ENCODE measurements around the gene COL18A1.

DNA sequence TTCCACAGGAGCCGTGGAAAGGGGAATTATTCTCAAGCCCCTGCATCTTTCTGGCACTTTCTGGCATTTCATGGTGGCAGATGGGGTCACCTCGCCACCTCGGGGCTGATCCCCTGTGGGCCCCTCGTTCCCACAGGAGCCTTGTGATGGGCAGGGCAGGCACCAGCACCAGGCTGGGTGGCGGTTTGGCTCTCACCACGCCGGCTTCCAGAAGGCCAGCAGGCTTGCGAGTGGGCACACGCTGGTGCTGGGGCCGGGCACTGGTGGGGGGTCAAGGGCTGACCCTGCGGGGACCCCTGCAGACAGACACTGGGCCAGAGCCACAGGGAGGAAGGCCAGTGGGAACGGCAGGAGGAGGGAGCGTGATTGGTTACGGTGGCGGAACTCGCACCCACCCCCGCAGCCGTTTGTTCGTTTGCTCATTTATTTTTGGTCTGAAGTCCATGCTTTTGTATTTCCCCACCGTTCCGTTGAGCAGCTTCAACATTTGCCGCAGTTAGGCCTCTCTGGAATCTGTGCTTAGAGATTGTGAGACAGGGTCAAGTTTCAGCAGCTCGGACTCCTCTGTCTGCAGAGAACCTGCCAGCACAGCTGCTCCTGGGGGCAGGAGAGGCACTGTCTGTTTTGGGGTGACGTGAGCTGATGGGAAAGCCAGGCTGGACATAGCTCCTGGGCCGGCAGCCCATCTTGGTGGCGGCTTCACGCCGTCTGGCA is 5.3 kb downstream of the COL18A1 start:
- TF ChIP-seq, protein P1, sequence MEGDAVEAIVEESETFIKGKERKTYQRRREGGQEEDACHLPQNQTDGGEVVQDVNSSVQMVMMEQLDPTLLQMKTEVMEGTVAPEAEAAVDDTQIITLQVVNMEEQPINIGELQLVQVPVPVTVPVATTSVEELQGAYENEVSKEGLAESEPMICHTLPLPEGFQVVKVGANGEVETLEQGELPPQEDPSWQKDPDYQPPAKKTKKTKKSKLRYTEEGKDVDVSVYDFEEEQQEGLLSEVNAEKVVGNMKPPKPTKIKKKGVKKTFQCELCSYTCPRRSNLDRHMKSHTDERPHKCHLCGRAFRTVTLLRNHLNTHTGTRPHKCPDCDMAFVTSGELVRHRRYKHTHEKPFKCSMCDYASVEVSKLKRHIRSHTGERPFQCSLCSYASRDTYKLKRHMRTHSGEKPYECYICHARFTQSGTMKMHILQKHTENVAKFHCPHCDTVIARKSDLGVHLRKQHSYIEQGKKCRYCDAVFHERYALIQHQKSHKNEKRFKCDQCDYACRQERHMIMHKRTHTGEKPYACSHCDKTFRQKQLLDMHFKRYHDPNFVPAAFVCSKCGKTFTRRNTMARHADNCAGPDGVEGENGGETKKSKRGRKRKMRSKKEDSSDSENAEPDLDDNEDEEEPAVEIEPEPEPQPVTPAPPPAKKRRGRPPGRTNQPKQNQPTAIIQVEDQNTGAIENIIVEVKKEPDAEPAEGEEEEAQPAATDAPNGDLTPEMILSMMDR (IDR thresholded peaks at IDR 0.05; ENCODE audit: low read depth, low read length): no peak
- no peak for TF ChIP-seq POLR2A (IDR thresholded peaks at IDR 0.05; ENCODE audit: extremely low read depth, insufficient read length)

Measured in NB4 (cell line).